ENCODE results near the gene WDR70. TPM values are rescaled to one million over a fixed set of nuclear protein-coding genes. Genes with fewer than 3 reads are reported as not detected.
"Not testable (repeated sequence)": the region's sequence is repeated elsewhere in the genome, so short reads cannot be mapped to it uniquely, and the experiment has no call there.

The WDR70 gene
- total RNA-seq, 1 experiment from 2014 or later: 31.3 TPM

- POLR2A ChIA-PET: no interaction called here
- Mint-ChIP-seq H3K4me1 (ENCODE audit: insufficient read depth, unreplicated experiment) (no peaks in the 10 kb centered on the region), H3K36me3 (ENCODE audit: insufficient read depth, unreplicated experiment) (peaks cover 16% of the 10 kb centered on the region), H3K4me3 (ENCODE audit: unreplicated experiment) (no peak overlapping the region), H3K27me3 (ENCODE audit: insufficient read depth, unreplicated experiment) (no peaks in the 10 kb centered on the region), H3K9me3 (ENCODE audit: unreplicated experiment) (no peaks in the 10 kb centered on the region), H3K27ac (ENCODE audit: low read depth, unreplicated experiment) (no peak overlapping the region)
- TF ChIP-seq CTCF (IDR thresholded peaks at IDR 0.05; ENCODE audit: unreplicated experiment): no peak
- CTCF ChIA-PET: interaction anchor here (1.0 kb wide), 1 partner anchor 92 kb away, joined by 3 read pairs; no protein-coding TSS in a partner anchor
- no peak for DNase-seq (ENCODE audit: unreplicated experiment)
- no TSS peak for BruUV-seq (replicated peaks)
- intact Hi-C loops (cut with micrococcal nuclease): no loop called here
Measured at GRCh38 chr5:37517686-37518085, 138.6 kb downstream of the WDR70 start.

- BruUV-seq (replicated peaks); H3K27ac Mint-ChIP-seq (ENCODE audit: low read depth, unreplicated experiment); H3K4me1 Mint-ChIP-seq (ENCODE audit: insufficient read depth, unreplicated experiment); H3K4me3 Mint-ChIP-seq (ENCODE audit: unreplicated experiment); DNase-seq (ENCODE audit: unreplicated experiment); H3K27me3 Mint-ChIP-seq (ENCODE audit: insufficient read depth, unreplicated experiment); POLR2A ChIA-PET; intact Hi-C loops (cut with micrococcal nuclease); H3K9me3 Mint-ChIP-seq (ENCODE audit: unreplicated experiment): not testable (repeated sequence)
- H3K36me3 Mint-ChIP-seq (ENCODE audit: insufficient read depth, unreplicated experiment): peaks cover 16% of the 10 kb centered on the region
- CTCF ChIA-PET: interaction anchor here (1.0 kb wide), 1 partner anchor 92 kb away, joined by 3 read pairs; no protein-coding TSS in a partner anchor
Measured at GRCh38 chr5:37518356-37518755, 139.2 kb downstream of the WDR70 start.

GRCh38 chr5:37519304-37519703 lies 140.2 kb downstream of the WDR70 start:
- no peak overlapping the region for H3K27ac Mint-ChIP-seq (ENCODE audit: low read depth, unreplicated experiment)
- BruUV-seq (replicated peaks): no TSS peak
- H3K4me1 Mint-ChIP-seq (ENCODE audit: insufficient read depth, unreplicated experiment): no peaks in the 10 kb centered on the region
- H3K27me3 Mint-ChIP-seq (ENCODE audit: insufficient read depth, unreplicated experiment): no peaks in the 10 kb centered on the region
- no peak for DNase-seq (ENCODE audit: unreplicated experiment)
- no peak for TF ChIP-seq CTCF (IDR thresholded peaks at IDR 0.05; ENCODE audit: unreplicated experiment)
- no peak overlapping the region for H3K4me3 Mint-ChIP-seq (ENCODE audit: unreplicated experiment)
- peaks cover 18% of the 10 kb centered on the region for H3K36me3 Mint-ChIP-seq (ENCODE audit: insufficient read depth, unreplicated experiment)
- POLR2A ChIA-PET: no interaction called here
- no peaks in the 10 kb centered on the region for H3K9me3 Mint-ChIP-seq (ENCODE audit: unreplicated experiment)
- CTCF ChIA-PET: no interaction called here
- intact Hi-C loops (cut with micrococcal nuclease): no loop called here

GRCh38 chr5:37519807-37520206 lies 140.7 kb downstream of the WDR70 start:
- no peak for DNase-seq (ENCODE audit: unreplicated experiment)
- intact Hi-C loops (cut with micrococcal nuclease): no loop called here
- TF ChIP-seq CTCF (IDR thresholded peaks at IDR 0.05; ENCODE audit: unreplicated experiment): no peak
- H3K9me3 Mint-ChIP-seq (ENCODE audit: unreplicated experiment): no peaks in the 10 kb centered on the region
- H3K4me1 Mint-ChIP-seq (ENCODE audit: insufficient read depth, unreplicated experiment): no peaks in the 10 kb centered on the region
- POLR2A ChIA-PET: no interaction called here
- peaks cover 18% of the 10 kb centered on the region for H3K36me3 Mint-ChIP-seq (ENCODE audit: insufficient read depth, unreplicated experiment)
- H3K27me3 Mint-ChIP-seq (ENCODE audit: insufficient read depth, unreplicated experiment): no peaks in the 10 kb centered on the region
- BruUV-seq (replicated peaks): no TSS peak
- H3K4me3 Mint-ChIP-seq (ENCODE audit: unreplicated experiment): no peak overlapping the region
- H3K27ac Mint-ChIP-seq (ENCODE audit: low read depth, unreplicated experiment): no peak overlapping the region
- CTCF ChIA-PET: no interaction called here

- Mint-ChIP-seq H3K4me3 (ENCODE audit: unreplicated experiment) (no peak overlapping the region), H3K27ac (ENCODE audit: low read depth, unreplicated experiment) (no peak overlapping the region), H3K27me3 (ENCODE audit: insufficient read depth, unreplicated experiment) (no peaks in the 10 kb centered on the region), H3K4me1 (ENCODE audit: insufficient read depth, unreplicated experiment) (no peaks in the 10 kb centered on the region), H3K9me3 (ENCODE audit: unreplicated experiment) (no peaks in the 10 kb centered on the region), H3K36me3 (ENCODE audit: insufficient read depth, unreplicated experiment) (peaks cover 18% of the 10 kb centered on the region)
- no peak for DNase-seq (ENCODE audit: unreplicated experiment)
- intact Hi-C loops (cut with micrococcal nuclease): no loop called here
- TF ChIP-seq CTCF (IDR thresholded peaks at IDR 0.05; ENCODE audit: unreplicated experiment): no peak
- CTCF ChIA-PET: interaction anchor here (1.1 kb wide), 1 partner anchor 43 kb away, joined by 4 read pairs; no protein-coding TSS in a partner anchor
- BruUV-seq (replicated peaks): no TSS peak
- POLR2A ChIA-PET: interaction anchor here (0.5 to 0.6 kb wide), 2 partner anchors 80 to 171 kb away, joined by 4 to 7 read pairs; no protein-coding TSS in a partner anchor
Measured at GRCh38 chr5:37520811-37521210, 141.7 kb downstream of the WDR70 start.
